Calu3 (cell line): ENCODE measurements around the gene PSMD5. TPM values are rescaled to one million over a fixed set of nuclear protein-coding genes. Genes with fewer than 3 reads are reported as not detected.

Experiments used
- Bru-seq: library from RNA; stranded (reverse); fragments of 400-500 nt; gene quantifications from one replicate; lab custom pipeline; 2021; lab: Mats Ljungman, UMichigan
- BruChase-seq, 2 experiments: library from RNA; stranded (reverse); fragments of 400-500 nt; gene quantifications; one replicate each; lab custom pipeline; 2021; lab: Mats Ljungman, UMichigan
- BruUV-seq: library from RNA; stranded (reverse); fragments of 400-500 nt; replicated peaks from 2 replicates; lab custom pipeline; 2021; lab: Mats Ljungman, UMichigan
- CTCF ChIA-PET: fragments of 300-600 bp; sonication (Branson Sonifier 250); formaldehyde crosslinking; loops from one replicate; lab custom pipeline; 2022; ENCODE audit warnings: antibody characterized with exemption; lab: Charles Lee
- DNase-seq: peaks from one replicate; pipeline ENCODE4 v3.0.0; 2022
- H3K27ac Mint-ChIP-seq: one replicate; pipeline ENCODE4 v1.8.0; 2022; ENCODE audit warnings: mixed read lengths; ENCODE audit not compliant: unreplicated experiment
- H3K27me3 Mint-ChIP-seq: one replicate; pipeline ENCODE4 v1.8.0; 2022; ENCODE audit warnings: mixed read lengths; ENCODE audit not compliant: unreplicated experiment
- H3K36me3 Mint-ChIP-seq: one replicate; pipeline ENCODE4 v1.8.0; 2022; ENCODE audit warnings: mild to moderate bottlenecking, moderate library complexity, mixed read lengths; ENCODE audit not compliant: insufficient read depth, unreplicated experiment
- H3K4me1 Mint-ChIP-seq: one replicate; pipeline ENCODE4 v1.8.0; 2022; ENCODE audit warnings: mild to moderate bottlenecking, low read depth, mixed read lengths; ENCODE audit not compliant: unreplicated experiment
- H3K4me3 Mint-ChIP-seq: one replicate; pipeline ENCODE4 v1.8.0; 2022; ENCODE audit warnings: mild to moderate bottlenecking, low read depth, moderate library complexity, mixed read lengths; ENCODE audit not compliant: unreplicated experiment
- H3K9me3 Mint-ChIP-seq: one replicate; pipeline ENCODE4 v1.8.0; 2022; ENCODE audit warnings: low read depth, mixed read lengths; ENCODE audit not compliant: unreplicated experiment
- intact Hi-C: fragments of 100-400 bp; cut with micrococcal nuclease; formaldehyde crosslinking; loops from one replicate; pipeline ENCODE4 v1.10.0; 2022; ENCODE audit not compliant: unreplicated experiment
- long read RNA-seq: library from polyadenylated mRNA; stranded (forward); transcript quantifications from one replicate; pipeline ENCODE4 v2.0.0, GENCODE V29; 2022
- total RNA-seq: library from RNA; stranded (reverse); gene quantifications from 2 replicates; pipeline ENCODE4 v1.2.3, GENCODE V29; 2022
- TF ChIP-seq, protein P1 (sequence below): fragments of 200-600 bp; IDR thresholded peaks from one replicate; pipeline ENCODE4 v1.8.0; 2022; ENCODE audit warnings: antibody characterized with exemption; ENCODE audit not compliant: unreplicated experiment

PSMD5 gene
- total RNA-seq = 34.0 and 34.2 TPM in 2 replicates
- Bru-seq, nascent RNA = percentile 78 among the genes with signal in this experiment
- BruChase-seq, experiment 1, labeled RNA remaining after a 6-hour chase = percentile 74 among the genes with signal in this experiment
- BruChase-seq, experiment 2, labeled RNA remaining after a 2-hour chase = percentile 70 among the genes with signal in this experiment
- long read RNA-seq, transcript PSMD5-201 (10 exons, 3,443 nt) = major isoform, 36 of 39 reads
- long read RNA-seq, partial matches to known transcripts = 0 of 39 reads
- long read RNA-seq, other reads (novel, unspliced or antisense) = 3 of 39 reads

DNA sequence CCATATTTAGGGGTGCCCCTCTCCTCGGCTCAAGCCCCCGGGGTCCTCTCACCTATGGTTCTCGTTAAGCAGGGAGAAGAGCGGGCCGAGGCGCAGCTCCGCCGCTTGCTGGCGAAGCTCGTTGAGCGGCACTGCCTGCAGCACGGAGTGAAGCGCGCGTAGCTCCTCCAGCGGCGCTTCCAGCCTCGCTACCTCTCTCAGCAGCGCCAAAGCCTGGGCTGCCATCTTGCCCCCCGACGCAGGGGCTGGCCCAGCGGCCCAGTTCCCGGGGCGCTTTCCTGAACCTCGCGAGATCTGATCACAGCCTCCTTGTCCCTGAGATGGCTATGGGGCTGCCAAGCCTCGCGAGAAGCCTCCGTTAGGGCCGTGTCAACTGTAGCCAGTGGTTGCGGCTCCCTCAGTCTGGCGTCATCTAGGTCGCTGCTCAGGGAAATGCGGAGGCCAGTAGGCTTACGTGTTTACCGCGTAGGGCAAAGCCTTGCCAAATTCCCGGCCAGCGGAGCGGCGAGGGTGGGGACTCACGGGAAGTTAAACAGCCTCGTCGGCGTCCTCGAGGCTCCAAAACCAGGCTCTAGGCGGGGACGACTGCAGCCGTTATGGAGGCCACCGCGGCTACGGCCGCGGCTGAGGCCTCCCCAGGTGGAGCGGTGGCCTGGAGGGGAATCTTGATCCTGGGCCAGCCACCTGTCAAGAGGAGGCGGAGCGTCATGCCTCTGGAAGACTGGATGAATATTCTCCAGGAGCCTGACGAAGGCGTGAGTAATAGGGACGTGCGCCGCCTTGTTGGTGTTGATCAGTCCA is at the start of gene PSMD5:
PSMD5 (minus strand) TSS at position 238 of the 801 bp plus-strand sequence; CDS start at position 225, 13 bp downstream.
- CTCF ChIA-PET = no interaction called here

DNA sequence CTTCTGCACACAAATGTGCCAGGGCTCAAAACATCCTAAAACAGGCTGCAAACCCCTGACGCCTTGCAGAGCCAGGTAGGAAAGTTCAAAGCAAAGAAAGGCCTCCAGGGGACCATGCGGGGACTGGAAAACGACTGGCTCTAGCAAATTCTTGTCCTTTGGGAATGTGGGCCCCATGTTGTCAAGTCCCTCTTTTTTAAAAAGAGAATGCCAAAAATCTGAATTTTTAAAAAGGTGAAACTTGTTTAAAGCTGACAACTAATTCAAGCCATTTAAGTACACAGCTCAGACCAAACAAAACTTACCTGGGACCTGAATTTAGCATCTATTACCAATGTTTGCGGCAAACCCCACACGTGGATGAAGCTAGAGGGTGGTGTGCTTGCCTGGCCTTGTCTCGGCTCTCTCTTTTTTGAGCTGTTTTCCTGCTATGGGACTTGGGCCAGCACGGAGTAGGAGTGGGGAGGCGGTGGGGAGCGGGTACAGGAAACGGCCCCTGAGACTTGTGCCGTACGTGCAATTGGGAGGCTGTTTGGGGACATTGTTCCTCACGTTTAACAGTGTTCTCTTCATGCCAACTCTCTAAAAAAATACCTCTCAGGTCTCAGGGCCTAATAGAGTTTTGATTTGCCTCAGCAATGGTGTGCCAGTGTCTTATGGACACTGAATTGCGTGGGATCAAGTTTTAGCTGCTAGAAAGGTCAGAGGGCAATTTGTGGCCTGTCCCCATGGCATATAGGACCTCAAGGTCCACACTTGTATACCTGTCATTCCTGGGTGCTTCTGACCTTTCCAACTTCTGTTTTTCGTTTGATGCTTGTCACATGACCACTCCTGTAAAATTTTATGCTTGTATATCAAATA is 49.4 kb upstream of the PSMD5 start:
- H3K27me3 Mint-ChIP-seq = peaks cover 19% of the 10 kb centered on the region
- intact Hi-C loops = no loop called here
- H3K9me3 Mint-ChIP-seq = no peaks in the 10 kb centered on the region
- no peak overlapping the region for H3K4me3 Mint-ChIP-seq
- H3K36me3 Mint-ChIP-seq = no peaks in the 10 kb centered on the region
- CTCF ChIA-PET = no interaction called here
- TF ChIP-seq, protein P1, sequence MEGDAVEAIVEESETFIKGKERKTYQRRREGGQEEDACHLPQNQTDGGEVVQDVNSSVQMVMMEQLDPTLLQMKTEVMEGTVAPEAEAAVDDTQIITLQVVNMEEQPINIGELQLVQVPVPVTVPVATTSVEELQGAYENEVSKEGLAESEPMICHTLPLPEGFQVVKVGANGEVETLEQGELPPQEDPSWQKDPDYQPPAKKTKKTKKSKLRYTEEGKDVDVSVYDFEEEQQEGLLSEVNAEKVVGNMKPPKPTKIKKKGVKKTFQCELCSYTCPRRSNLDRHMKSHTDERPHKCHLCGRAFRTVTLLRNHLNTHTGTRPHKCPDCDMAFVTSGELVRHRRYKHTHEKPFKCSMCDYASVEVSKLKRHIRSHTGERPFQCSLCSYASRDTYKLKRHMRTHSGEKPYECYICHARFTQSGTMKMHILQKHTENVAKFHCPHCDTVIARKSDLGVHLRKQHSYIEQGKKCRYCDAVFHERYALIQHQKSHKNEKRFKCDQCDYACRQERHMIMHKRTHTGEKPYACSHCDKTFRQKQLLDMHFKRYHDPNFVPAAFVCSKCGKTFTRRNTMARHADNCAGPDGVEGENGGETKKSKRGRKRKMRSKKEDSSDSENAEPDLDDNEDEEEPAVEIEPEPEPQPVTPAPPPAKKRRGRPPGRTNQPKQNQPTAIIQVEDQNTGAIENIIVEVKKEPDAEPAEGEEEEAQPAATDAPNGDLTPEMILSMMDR = no peak
- no TSS peak for BruUV-seq
- no peak overlapping the region for H3K27ac Mint-ChIP-seq
- DNase-seq = no peak
- peaks cover 15% of the 10 kb centered on the region for H3K4me1 Mint-ChIP-seq

More for the DNA sequence above, at the start of gene PSMD5:
- Mint-ChIP-seq H3K4me1 (peaks cover 21% of the 10 kb centered on the region), H3K4me3 (peak within 1 kb of the TSS; percentile 99), H3K36me3 (peaks cover 23% of the 10 kb centered on the region), H3K27me3 (no peaks in the 10 kb centered on the region), H3K9me3 (no peaks in the 10 kb centered on the region), H3K27ac (peak within 1 kb of the TSS; percentile 96)
- TF ChIP-seq, protein P1 = no peak
- BruUV-seq = no TSS peak
- DNase-seq = peak; percentile 90
- intact Hi-C loops = no loop called here

DNA sequence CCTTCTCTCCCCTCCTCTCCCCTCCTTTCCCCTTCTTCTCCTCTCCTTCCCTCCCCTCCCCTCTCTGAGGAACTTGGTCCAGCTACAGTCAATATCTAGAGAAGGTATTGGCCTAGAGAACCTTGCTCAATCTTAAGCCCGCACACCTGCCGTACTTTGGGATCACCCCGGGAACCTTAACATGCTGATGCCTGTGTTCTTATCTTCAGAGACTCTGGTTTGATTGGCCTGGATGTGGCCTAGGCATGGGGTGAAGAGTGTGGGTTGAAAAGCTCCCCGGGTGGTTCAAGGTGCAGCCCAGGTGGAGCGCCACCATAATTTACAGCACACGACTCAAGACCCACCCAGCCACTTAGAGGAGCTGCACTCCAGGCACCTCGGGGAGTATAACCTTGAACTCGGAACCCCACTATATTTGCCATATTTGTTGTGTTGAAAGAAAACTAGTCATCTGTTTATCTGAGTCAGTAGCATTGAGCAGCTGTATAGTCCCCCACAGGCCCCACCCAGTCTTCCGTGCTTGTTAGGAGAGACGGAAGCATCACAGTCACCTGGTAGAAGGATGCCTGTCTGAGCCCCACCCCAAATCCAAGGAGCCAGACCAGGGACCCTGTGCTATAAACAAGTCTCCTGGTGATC is 48.6 kb upstream of the PSMD5 start:
- no peak overlapping the region for H3K4me3 Mint-ChIP-seq
- H3K27ac Mint-ChIP-seq = no peak overlapping the region
- BruUV-seq = no TSS peak
- TF ChIP-seq, protein P1 = no peak
- DNase-seq = no peak
- peaks cover 15% of the 10 kb centered on the region for H3K4me1 Mint-ChIP-seq
- no peaks in the 10 kb centered on the region for H3K9me3 Mint-ChIP-seq
- intact Hi-C loops = no loop called here
- H3K27me3 Mint-ChIP-seq = peaks cover 20% of the 10 kb centered on the region
- no peaks in the 10 kb centered on the region for H3K36me3 Mint-ChIP-seq
- CTCF ChIA-PET = no interaction called here
